GM19099 (cell line): Measurements from ENCODE around the gene PFDN5.

ENCODE experiments used
- POLR2A ChIP-seq: IDR thresholded peaks from 3 replicates; pipeline ENCODE4 v1.6.1; 2011; ENCODE audit warnings: low read depth; ENCODE audit not compliant: insufficient read length; ENCODE audit errors: extremely low read depth

PFDN5 gene

GRCh38 chr12:53299454-53300180 lies 4.3 kb downstream of the PFDN5 start, which contains the start of gene MYG1:
Gene MYG1, plus strand, starts transcription at chr12:53299695. Its CDS starts 43 bp downstream, at chr12:53299738.
- TF ChIP-seq POLR2A, result peak; percentile 78

DNA sequence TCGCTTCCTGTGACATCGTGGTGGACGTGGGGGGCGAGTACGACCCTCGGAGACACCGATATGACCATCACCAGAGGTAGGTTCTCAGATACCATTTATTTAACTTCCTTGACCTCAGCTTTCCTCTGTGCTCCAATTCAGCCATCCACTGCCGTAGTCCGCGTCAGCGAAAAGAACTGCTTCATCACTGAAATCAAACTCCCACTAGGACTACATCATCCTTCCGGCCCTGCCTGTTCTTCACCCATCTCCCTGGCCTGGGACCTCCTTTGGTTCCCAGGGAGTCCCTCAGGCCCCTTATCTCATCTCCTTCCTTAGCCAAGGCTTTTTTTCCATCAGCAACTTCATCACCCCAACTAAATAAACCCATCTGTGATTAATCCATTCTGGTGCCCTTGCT lies 4.8 kb downstream of the PFDN5 start:
- TF ChIP-seq POLR2A, result no peak

- no peak for TF ChIP-seq POLR2A
These were observed 7.6 kb downstream of the PFDN5 start for GRCh38 chr12:53302903-53303302.

- no peak for TF ChIP-seq POLR2A
These were observed 11.5 kb downstream of the PFDN5 start for GRCh38 chr12:53306826-53307225.

GRCh38 chr12:53308276-53308675 lies 12.9 kb downstream of the PFDN5 start:
- TF ChIP-seq POLR2A, result no peak

DNA sequence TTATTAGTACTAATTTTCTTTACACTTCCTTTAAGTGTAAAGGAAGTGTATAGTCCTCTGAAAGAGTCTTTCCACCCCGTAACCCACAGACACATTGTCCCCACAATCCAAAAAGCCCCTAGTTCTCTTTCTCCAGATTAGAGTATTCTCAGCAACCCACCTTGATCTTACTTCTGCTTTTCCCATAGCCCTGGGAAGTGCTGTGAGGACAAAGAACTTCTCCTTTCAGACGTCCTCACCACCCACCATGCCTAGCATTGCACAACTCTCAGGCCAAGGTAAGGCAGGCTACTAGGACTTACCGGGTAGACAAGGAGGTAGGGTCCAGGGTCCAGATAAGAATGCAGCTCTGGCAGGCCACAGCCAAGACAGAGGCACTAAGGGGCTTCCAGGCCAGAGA lies 18.7 kb downstream of the PFDN5 start:
- TF ChIP-seq POLR2A, result no peak

- no peak for TF ChIP-seq POLR2A
These were observed 25.2 kb downstream of the PFDN5 start for GRCh38 chr12:53320352-53321195.

DNA sequence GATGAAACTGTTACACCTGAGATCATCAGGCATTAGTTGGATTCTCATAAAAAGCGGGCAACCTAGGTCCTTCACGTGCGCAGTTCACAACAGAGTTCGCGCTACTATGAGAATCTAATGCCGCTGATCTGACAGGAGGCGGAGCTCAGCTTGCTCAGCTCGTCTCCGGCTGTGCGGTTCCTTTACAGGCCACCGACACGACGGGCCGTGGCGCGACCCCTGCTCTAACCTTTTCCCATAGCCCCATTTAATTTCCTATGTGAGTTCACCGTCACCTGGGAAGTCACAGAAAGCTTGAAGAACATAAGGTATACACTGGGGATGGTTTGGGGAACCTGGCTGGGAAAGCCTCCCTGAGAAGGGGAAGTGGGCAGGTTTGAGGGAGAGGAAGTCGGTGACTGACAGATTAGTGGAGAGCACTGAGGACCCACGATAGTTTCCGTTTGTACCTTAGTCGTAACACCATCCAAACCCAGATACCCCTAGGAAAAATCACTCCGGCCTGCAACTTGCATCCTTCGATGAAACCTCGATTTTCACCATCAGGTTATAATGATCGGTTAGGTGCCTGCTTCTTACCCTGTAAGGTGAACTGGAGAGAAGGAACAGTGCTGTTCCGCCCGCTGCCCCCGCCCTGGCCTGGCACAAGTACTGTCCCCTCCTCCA lies 28.9 kb downstream of the PFDN5 start:
- TF ChIP-seq POLR2A, result peak; percentile 12

DNA sequence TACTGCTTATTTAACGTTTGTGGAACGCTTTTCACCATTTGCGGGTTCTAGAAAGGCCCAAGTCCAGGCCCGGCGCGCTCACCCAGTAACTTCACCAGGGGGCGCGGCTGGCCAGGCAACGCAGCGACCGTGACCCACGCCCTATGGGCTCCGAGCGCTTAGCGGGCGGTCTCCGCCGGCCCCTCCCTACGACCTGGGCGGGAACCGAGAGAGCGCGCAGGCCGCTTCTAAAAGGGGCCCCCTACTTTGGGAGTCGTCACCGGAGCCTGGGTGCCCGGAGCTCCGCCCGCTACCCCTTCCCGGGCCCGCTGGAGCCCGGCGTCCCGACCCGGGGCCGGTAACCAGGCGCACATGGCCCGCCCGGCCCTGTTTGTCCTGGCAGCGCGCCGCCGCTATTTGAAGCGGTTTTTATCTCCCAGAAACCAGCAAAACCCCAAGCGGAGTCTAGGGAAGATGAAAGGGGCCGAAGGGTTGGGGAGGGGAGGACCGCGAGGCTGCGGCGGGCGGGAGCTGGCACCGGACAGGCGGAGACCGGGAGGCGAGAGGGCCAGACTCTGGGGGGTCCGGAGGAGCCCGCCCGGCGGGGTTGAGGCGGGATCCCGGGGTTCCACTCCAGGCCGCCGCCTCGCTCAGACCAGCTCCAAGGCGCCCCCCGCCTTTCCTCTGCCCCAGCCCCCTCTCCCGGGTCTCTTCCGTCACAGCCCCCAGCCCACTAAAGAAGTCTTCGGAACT lies 29.6 kb downstream of the PFDN5 start:
- peak; percentile 64 for TF ChIP-seq POLR2A

- no peak for TF ChIP-seq POLR2A
These were observed 30.2 kb downstream of the PFDN5 start for GRCh38 chr12:53325511-53326061.

DNA sequence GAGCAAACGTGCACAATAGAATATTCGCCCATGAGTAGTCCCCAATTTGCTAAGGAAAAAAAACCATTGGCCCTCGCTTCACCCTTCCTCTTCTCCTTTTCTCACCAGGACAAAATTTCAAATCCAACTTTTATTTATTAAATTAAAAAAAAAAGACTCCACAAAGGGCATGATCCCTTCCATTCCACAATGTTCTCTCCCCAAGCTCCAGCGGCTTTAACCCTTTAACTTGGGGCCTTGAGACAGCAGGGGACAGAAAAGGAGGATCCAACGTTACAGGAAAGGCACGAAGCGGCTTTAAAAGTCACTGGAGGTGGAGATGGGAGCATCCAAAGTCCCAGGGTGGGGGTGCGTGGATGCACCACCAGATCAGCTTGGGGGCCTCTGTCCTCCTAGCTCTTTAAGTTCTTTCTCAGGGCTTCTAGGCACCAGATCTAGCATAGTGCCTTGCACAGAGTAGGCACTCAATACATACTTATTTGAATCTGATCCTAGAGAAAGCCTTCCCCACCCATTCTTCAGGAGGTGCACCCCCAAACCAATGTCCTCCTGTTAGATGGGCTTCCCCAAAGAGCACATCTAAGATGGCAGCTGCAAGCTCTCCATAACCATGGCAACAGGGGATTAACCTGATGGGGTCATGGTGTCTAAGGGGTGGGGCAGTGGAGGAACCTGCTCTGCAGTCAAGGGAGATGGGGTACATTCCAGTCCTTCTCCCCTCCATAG lies 31.3 kb downstream of the PFDN5 start:
- TF ChIP-seq POLR2A, result no peak

DNA sequence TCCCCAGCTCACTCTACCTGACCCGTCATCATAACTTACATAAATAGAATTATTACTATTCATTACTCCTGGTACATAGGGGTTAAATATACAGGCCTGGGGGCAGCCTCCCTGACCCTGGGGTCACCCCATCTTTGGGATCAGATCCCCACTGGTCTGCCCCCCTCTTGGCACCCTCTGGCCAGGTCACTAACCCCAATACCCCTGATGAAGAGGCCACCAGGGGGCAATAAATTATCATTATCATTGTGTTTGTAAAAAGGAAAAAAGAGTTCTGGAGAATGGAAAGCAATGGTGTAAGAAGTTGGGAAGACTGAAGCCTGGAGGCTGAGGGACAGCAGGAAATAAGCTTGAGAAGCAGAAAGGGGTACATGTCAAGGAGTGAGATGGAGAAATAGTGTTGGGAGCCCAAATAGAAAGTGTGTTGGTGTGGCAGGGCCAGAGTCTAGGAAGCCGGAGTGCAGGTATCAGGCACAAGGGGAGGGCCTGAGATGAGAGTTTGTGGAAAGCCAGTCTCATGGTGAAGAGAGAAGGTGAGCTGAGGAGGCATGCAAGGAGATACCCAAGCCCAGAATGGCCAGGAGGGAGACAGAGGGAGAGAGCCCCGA lies 32.2 kb downstream of the PFDN5 start:
- no peak for TF ChIP-seq POLR2A

- TF ChIP-seq POLR2A, result no peak
These were observed 32.7 kb downstream of the PFDN5 start for GRCh38 chr12:53328043-53328435.
